Thyroid gland (tissue), 4 donors: ENCODE results near the gene RFX3.

Experiments used
- POLR2A ChIP-seq, 2 donors: fragments of 450-650 bp; IDR thresholded peaks; one replicate each; pipeline ENCODE4 v1.6.1; 2017; ENCODE audit warnings: antibody characterized with exemption in 2 of 2, mild to moderate bottlenecking in 2 of 2, moderate library complexity in 1 of 2
- TF ChIP-seq, protein P1 (sequence below), 6 experiments: fragments of 200-600 bp in 3 of 6; fragments of 450-650 bp in 3 of 6; sonication (generic) in 3 of 6; IDR thresholded peaks; one replicate each; pipeline ENCODE4 v1.5.1; 2016 to 2019; ENCODE audit warnings: antibody characterized with exemption in 6 of 6, mild to moderate bottlenecking in 2 of 6, inconsistent platforms in 1 of 6, moderate library complexity in 1 of 6

DNA sequence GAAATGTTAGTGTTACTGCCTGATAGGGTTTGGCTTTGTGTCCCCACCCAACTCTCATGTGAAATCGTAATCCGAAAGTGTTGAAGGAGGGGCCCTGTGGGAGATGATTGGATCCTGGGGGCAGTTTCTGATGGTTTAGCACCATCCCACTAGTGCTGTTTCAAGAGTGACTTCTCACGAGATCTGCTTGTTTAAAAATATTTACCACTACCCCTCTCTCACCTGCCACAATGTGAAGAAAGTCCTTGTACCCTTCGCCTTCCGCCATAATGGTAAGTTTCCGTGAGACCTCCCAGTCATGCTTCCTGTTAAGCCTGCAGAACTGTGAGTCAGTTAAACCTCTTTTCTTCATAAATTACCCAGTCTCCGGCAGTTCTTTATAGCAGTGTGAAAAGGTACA is 2.6 kb upstream of the RFX3 start:
- TF ChIP-seq, protein P1, sequence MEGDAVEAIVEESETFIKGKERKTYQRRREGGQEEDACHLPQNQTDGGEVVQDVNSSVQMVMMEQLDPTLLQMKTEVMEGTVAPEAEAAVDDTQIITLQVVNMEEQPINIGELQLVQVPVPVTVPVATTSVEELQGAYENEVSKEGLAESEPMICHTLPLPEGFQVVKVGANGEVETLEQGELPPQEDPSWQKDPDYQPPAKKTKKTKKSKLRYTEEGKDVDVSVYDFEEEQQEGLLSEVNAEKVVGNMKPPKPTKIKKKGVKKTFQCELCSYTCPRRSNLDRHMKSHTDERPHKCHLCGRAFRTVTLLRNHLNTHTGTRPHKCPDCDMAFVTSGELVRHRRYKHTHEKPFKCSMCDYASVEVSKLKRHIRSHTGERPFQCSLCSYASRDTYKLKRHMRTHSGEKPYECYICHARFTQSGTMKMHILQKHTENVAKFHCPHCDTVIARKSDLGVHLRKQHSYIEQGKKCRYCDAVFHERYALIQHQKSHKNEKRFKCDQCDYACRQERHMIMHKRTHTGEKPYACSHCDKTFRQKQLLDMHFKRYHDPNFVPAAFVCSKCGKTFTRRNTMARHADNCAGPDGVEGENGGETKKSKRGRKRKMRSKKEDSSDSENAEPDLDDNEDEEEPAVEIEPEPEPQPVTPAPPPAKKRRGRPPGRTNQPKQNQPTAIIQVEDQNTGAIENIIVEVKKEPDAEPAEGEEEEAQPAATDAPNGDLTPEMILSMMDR (IDR thresholded peaks at IDR 0.05), result no peak
- no peak for TF ChIP-seq POLR2A (IDR thresholded peaks at IDR 0.05)
